ENCODE measurements around the gene TRIM2. TPM values are rescaled to one million over a fixed set of nuclear protein-coding genes. Genes with fewer than 3 reads are reported as not detected.
"Not testable (repeated sequence)": the region's sequence is repeated elsewhere in the genome, so short reads cannot be mapped to it uniquely, and the experiment has no call there.

Gene TRIM2
- total and polyA plus RNA-seq, 8 donors, result 49.6 to 88.2 (median 77.7) TPM

DNA sequence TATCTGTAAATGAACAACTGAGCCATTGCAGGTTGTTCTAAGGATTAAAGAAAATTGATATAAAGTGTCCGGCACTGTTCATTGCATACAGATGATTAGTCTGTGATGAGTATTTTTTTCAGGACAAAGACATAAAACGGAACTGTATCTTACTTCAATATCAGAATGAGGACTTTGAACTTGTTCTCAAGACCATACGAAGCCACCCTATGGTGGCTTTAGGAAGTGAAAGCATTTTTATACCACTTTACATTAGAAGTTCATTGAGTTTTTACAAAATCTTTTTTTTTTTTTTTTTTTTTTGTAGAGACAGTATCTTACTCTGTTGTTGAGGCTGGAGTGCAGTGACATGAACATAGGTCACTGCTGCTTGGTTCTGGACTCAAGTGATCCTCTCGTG, 45.2 kb upstream of the TRIM2 start:
- no peaks in the 10 kb centered on the region for H3K9me3 ChIP-seq
- no peak overlapping the region for H3K27ac ChIP-seq
- ATAC-seq (no peak), DNase-seq (no peak)
- TF ChIP-seq, protein P1, sequence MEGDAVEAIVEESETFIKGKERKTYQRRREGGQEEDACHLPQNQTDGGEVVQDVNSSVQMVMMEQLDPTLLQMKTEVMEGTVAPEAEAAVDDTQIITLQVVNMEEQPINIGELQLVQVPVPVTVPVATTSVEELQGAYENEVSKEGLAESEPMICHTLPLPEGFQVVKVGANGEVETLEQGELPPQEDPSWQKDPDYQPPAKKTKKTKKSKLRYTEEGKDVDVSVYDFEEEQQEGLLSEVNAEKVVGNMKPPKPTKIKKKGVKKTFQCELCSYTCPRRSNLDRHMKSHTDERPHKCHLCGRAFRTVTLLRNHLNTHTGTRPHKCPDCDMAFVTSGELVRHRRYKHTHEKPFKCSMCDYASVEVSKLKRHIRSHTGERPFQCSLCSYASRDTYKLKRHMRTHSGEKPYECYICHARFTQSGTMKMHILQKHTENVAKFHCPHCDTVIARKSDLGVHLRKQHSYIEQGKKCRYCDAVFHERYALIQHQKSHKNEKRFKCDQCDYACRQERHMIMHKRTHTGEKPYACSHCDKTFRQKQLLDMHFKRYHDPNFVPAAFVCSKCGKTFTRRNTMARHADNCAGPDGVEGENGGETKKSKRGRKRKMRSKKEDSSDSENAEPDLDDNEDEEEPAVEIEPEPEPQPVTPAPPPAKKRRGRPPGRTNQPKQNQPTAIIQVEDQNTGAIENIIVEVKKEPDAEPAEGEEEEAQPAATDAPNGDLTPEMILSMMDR (IDR thresholded peaks at IDR 0.05), result no peak
- peaks cover 3 to 4% of the 10 kb centered on the region in 2 donors for H3K4me1 ChIP-seq
- no peak overlapping the region for H3K4me3 ChIP-seq
- intact Hi-C loops (cut with DNase I), result no loop called here
- H3K27me3 ChIP-seq, result peaks cover 0 to 28% of the 10 kb centered on the region in 2 donors
- no peaks in the 10 kb centered on the region for H3K36me3 ChIP-seq

- Histone ChIP-seq H3K27ac (no peak overlapping the region), H3K4me3 (no peak overlapping the region), H3K4me1 (no peaks in the 10 kb centered on the region), H3K27me3 (peaks cover 0 to 20% of the 10 kb centered on the region in 2 donors), H3K9me3 (no peaks in the 10 kb centered on the region), H3K36me3 (no peaks in the 10 kb centered on the region)
- ATAC-seq (peak; percentile 24), DNase-seq (no peak)
- TF ChIP-seq, protein P1 (IDR thresholded peaks at IDR 0.05), result no peak
- intact Hi-C loops (cut with DNase I), result no loop called here
These were observed 44.5 kb upstream of the TRIM2 start for GRCh38 chr4:153159728-153160221.

DNA sequence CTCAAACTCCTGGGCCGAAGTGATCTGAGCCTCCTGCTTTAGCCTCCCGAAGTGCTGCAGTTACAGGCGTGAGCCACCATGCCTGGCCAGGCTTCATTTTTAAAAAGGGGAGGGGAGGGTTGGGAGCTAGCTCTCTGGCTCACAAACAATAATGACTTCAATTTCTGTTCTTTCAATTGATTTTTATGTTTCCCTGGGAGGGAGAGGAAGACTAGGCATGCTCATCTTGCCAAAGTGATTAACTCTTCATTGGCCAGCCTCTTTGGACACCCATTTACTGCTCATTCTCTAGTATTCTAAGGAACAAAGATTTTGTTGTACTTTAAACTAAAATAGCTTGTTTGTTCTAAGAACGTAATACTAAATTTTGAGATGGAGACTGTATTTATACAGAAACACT, 43.4 kb upstream of the TRIM2 start:
- TF ChIP-seq, protein P1 (IDR thresholded peaks at IDR 0.05), result no peak
- Histone ChIP-seq H3K9me3 (no peaks in the 10 kb centered on the region), H3K27me3 (peaks cover 0 to 10% of the 10 kb centered on the region in 2 donors), H3K4me3 (no peak overlapping the region), H3K36me3 (no peaks in the 10 kb centered on the region), H3K4me1 (no peaks in the 10 kb centered on the region), H3K27ac (no peak overlapping the region)
- ATAC-seq (no peak), DNase-seq (no peak)
- intact Hi-C loops (cut with DNase I), result no loop called here

DNA sequence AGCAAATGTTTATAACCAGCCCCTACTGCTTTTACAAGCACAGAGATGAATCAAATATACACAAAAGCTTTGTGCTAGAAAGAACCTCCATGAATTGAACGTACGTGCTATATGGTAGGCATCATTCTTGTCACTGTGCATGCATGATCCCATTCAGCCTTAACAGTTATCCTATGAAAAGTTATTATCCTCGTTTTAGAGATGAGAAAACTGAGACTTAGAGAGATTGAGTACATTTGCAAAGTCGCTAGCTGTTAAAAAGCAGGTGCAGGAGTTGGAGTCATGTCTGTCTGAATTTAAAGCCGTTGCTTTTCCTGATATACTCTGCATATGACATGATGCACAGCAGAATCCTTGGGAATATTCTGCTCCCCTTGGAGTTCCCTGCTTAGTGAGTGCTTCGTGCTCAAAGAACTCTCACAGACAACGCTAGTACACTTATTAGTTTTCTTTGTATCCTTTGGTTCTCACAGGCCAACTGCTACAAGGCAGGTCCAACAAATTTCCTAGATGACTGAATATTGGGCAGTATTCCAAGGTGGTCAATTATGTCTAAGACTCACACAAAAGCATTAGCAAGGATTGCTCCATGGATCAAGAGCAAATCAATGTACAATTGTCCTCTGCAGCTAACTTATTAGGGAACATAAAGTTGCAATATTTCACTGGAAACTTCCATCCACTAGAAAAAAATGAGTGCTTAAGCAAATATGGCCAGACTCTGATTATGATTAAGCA, 42.8 kb upstream of the TRIM2 start:
- Histone ChIP-seq H3K27ac (no peak overlapping the region), H3K4me1 (no peaks in the 10 kb centered on the region), H3K36me3 (no peaks in the 10 kb centered on the region), H3K4me3 (no peak overlapping the region), H3K27me3 (peaks cover 0 to 4% of the 10 kb centered on the region in 2 donors), H3K9me3 (no peaks in the 10 kb centered on the region)
- ATAC-seq, result no peak
- intact Hi-C loops (cut with DNase I), result no loop called here
- DNase-seq, result no peak
- TF ChIP-seq, protein P1 (IDR thresholded peaks at IDR 0.05), result no peak

- H3K36me3 ChIP-seq; H3K27me3 ChIP-seq; DNase-seq; H3K4me3 ChIP-seq; ATAC-seq; H3K4me1 ChIP-seq; H3K9me3 ChIP-seq; intact Hi-C loops (cut with DNase I); H3K27ac ChIP-seq: not testable (repeated sequence)
These were observed 39.0 kb upstream of the TRIM2 start for GRCh38 chr4:153165236-153165635.
